ENCODE results near the gene TMEM89. TPM values are rescaled to one million over a fixed set of nuclear protein-coding genes. Genes with fewer than 3 reads are reported as not detected.

The TMEM89 gene
- total and polyA plus RNA-seq, 2 of the 13 experiments (the other 11 are each of a cell fraction or from before 2014, with no cell fraction given): 0.31 to 0.59 TPM

GRCh38 chr3:48639944-48640606, 18.5 kb upstream of the TMEM89 start (continued):
- TF ChIP-seq EZH2 (conservative IDR thresholded peaks at IDR 0.05; ENCODE audit: low read depth, low read length): no peak
- no peak for TF ChIP-seq ZNF597 (CRISPR knock-in tag; IDR thresholded peaks at IDR 0.05)
- TF ChIP-seq NFKBIZ (CRISPR knock-in tag; IDR thresholded peaks at IDR 0.05): no peak
- TF ChIP-seq MED8 (CRISPR knock-in tag; IDR thresholded peaks at IDR 0.05; ENCODE audit: insufficient replicate concordance): no peak
- no peak for TF ChIP-seq ZNF343 (CRISPR knock-in tag; IDR thresholded peaks at IDR 0.05)
- no peak for TF ChIP-seq ZNF501 (CRISPR knock-in tag; IDR thresholded peaks at IDR 0.05)
- no peak for TF ChIP-seq ZNF558 (CRISPR knock-in tag; IDR thresholded peaks at IDR 0.05; ENCODE audit: borderline replicate concordance)
- TF ChIP-seq KAT8 (CRISPR knock-in tag; IDR thresholded peaks at IDR 0.05): no peak
- TF ChIP-seq ZNF136 (CRISPR knock-in tag; IDR thresholded peaks at IDR 0.05; ENCODE audit: low read depth): no peak

DNA sequence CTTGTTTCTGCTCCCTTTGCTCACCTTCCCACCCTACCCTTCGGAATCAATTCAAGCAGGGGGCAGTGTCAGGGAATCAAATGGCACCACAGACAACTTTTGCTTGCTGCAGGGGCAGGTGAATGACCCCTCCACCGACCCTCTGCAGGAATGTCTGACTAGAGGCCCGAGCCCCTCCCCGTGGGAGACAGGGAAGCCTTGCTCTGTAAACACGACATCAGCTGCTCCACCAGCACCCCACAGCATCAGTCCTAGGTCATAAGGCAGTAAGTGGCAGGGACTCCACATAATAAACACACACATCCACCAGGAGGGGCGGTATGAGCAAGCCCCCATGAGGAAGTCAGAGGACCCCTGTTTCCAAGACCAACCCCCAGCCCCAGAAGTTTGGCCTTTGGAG, 15.7 kb upstream of the TMEM89 start:
- CTCF ChIA-PET (ENCODE audit: low intra/inter-chr PET ratio, low total read pairs): no interaction called here
- H3K9ac ChIP-seq (ENCODE audit: insufficient read depth, low read depth, low read length): peak overlapping the region; percentile 83; the same call in 1 of the 2 replicates
- TF ChIP-seq, protein P1, sequence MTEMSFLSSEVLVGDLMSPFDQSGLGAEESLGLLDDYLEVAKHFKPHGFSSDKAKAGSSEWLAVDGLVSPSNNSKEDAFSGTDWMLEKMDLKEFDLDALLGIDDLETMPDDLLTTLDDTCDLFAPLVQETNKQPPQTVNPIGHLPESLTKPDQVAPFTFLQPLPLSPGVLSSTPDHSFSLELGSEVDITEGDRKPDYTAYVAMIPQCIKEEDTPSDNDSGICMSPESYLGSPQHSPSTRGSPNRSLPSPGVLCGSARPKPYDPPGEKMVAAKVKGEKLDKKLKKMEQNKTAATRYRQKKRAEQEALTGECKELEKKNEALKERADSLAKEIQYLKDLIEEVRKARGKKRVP (CRISPR knock-in tag; IDR thresholded peaks at IDR 0.05): no peak
- TF ChIP-seq, protein P2, sequence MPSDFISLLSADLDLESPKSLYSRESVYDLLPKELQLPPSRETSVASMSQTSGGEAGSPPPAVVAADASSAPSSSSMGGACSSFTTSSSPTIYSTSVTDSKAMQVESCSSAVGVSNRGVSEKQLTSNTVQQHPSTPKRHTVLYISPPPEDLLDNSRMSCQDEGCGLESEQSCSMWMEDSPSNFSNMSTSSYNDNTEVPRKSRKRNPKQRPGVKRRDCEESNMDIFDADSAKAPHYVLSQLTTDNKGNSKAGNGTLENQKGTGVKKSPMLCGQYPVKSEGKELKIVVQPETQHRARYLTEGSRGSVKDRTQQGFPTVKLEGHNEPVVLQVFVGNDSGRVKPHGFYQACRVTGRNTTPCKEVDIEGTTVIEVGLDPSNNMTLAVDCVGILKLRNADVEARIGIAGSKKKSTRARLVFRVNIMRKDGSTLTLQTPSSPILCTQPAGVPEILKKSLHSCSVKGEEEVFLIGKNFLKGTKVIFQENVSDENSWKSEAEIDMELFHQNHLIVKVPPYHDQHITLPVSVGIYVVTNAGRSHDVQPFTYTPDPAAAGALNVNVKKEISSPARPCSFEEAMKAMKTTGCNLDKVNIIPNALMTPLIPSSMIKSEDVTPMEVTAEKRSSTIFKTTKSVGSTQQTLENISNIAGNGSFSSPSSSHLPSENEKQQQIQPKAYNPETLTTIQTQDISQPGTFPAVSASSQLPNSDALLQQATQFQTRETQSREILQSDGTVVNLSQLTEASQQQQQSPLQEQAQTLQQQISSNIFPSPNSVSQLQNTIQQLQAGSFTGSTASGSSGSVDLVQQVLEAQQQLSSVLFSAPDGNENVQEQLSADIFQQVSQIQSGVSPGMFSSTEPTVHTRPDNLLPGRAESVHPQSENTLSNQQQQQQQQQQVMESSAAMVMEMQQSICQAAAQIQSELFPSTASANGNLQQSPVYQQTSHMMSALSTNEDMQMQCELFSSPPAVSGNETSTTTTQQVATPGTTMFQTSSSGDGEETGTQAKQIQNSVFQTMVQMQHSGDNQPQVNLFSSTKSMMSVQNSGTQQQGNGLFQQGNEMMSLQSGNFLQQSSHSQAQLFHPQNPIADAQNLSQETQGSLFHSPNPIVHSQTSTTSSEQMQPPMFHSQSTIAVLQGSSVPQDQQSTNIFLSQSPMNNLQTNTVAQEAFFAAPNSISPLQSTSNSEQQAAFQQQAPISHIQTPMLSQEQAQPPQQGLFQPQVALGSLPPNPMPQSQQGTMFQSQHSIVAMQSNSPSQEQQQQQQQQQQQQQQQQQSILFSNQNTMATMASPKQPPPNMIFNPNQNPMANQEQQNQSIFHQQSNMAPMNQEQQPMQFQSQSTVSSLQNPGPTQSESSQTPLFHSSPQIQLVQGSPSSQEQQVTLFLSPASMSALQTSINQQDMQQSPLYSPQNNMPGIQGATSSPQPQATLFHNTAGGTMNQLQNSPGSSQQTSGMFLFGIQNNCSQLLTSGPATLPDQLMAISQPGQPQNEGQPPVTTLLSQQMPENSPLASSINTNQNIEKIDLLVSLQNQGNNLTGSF (CRISPR knock-in tag; IDR thresholded peaks at IDR 0.05): no peak
- TF ChIP-seq ZKSCAN8 (CRISPR knock-in tag; IDR thresholded peaks at IDR 0.05; ENCODE audit: borderline replicate concordance): no peak
- TF ChIP-seq SRY (CRISPR knock-in tag; IDR thresholded peaks at IDR 0.05): no peak
- peak; percentile 74; the same call in 1 of the 2 replicates for TF ChIP-seq TFAP4 (IDR thresholded peaks at IDR 0.05; ENCODE audit: borderline replicate concordance, low read depth)

More for the DNA sequence above, 15.7 kb upstream of the TMEM89 start:
- Histone ChIP-seq H2AFZ (ENCODE audit: low read length) (no peak overlapping the region), H3K4me3 (replicated peaks in 1 of 3; ENCODE audit: insufficient read depth in 1 of 3, low read depth in 2 of 3, low read length in 3 of 3) (peak overlapping the region in 2 of 3 experiments; percentile 4 to 9; a peak in 1 of 6 replicates), H3K79me2 (ENCODE audit: insufficient read depth, low read length) (peaks cover 36% of the 10 kb centered on the region), H3K27me3 (ENCODE audit: control insufficient read depth in 1 of 2, insufficient read depth in 2 of 2, low read length in 2 of 2) (no peaks in the 10 kb centered on the region; a peak in 1 of 5 replicates), H4K20me1 (ENCODE audit: insufficient read depth, low read length) (no peaks in the 10 kb centered on the region), H3K4me1 (ENCODE audit: insufficient read depth, low read length) (peaks cover 50% of the 10 kb centered on the region), H3K36me3 (replicated peaks in 1 of 2; ENCODE audit: control insufficient read depth in 1 of 2, insufficient read depth in 2 of 2, low read length in 2 of 2) (peaks cover 3 to 17% of the 10 kb centered on the region in 2 experiments; a peak in 4 of 5 replicates), H3K4me2 (ENCODE audit: low read depth, low read length) (peak overlapping the region; percentile 83; the same call in 1 of the 2 replicates), H3K9me3 (ENCODE audit: low read length) (no peaks in the 10 kb centered on the region), H3K27ac (ENCODE audit: extremely low read length, insufficient read depth, low read length) (peak overlapping the region; percentile 1)
- in situ Hi-C loops (cut with HindIII; ENCODE audit: extremely low pct_ligation_motif_present, low pct_unique_long_range_greater_than_20kb) (no loop called here), intact Hi-C loops (cut with micrococcal nuclease; ENCODE audit: unreplicated experiment) (no loop called here)
- FAIRE-seq (no peak), DNase-seq (ENCODE audit: low spot score) (peak; percentile 15), ATAC-seq (no peak)
- BruUV-seq (replicated peaks): no TSS peak
- POLR2A ChIA-PET: interaction anchor here (3.5 kb wide), 1 partner anchor 25 kb away, joined by 24 read pairs; no protein-coding TSS in a partner anchor
- 40% methylated on average over 5 of the region's 6 CpGs for WGBS (ENCODE audit: low lambda C conversion rate)
